HepG2 (cell line): ENCODE data around the gene JPH4. TPM values are rescaled to one million over a fixed set of nuclear protein-coding genes. Genes with fewer than 3 reads are reported as not detected.
A peak's percentile ranks its signal among the peaks of the same experiment; 100 is the strongest.

Experiments
- BHLHE40 ChIP-seq: IDR thresholded peaks from 2 replicates; pipeline ENCODE4 v1.6.1; 2011; ENCODE audit warnings: low read length, improper control_type of control experiment
- DNMT1 ChIP-seq: sonication (generic); formaldehyde crosslinking; IDR thresholded peaks from 2 replicates; pipeline ENCODE4 v1.5.1; 2020; ENCODE audit warnings: mild to moderate bottlenecking, missing genetic modification reagents
- PBX3 ChIP-seq: sonication (generic); formaldehyde crosslinking; IDR thresholded peaks from 2 replicates; pipeline ENCODE4 v1.8.1; 2023; ENCODE audit warnings: missing genetic modification reagents, inconsistent platforms, borderline replicate concordance
- PRDM10 ChIP-seq: sonication (generic); formaldehyde crosslinking; IDR thresholded peaks from 2 replicates; pipeline ENCODE4 v1.4.0; 2020; ENCODE audit warnings: low read depth, missing genetic modification reagents
- RELA ChIP-seq: sonication (generic); formaldehyde crosslinking; IDR thresholded peaks from 2 replicates; pipeline ENCODE4 v1.4.0; 2020; ENCODE audit warnings: missing genetic modification reagents
- TAF1 ChIP-seq: sonication (generic); formaldehyde crosslinking; IDR thresholded peaks from 2 replicates; pipeline ENCODE4 v1.4.0; 2020; ENCODE audit warnings: missing genetic modification reagents
- ZFY ChIP-seq: sonication (generic); formaldehyde crosslinking; IDR thresholded peaks from 2 replicates; pipeline ENCODE4 v1.4.0; 2020; ENCODE audit warnings: missing genetic modification reagents
- ZNF20 ChIP-seq: sonication (generic); formaldehyde crosslinking; IDR thresholded peaks from 2 replicates; pipeline ENCODE4 v1.4.0; 2020; ENCODE audit warnings: mild to moderate bottlenecking, moderate library complexity, missing genetic modification reagents
- ZNF263 ChIP-seq: sonication (generic); formaldehyde crosslinking; IDR thresholded peaks from 2 replicates; pipeline ENCODE4 v1.4.0; 2020; ENCODE audit warnings: missing genetic modification reagents
- ZNF275 ChIP-seq: sonication (generic); formaldehyde crosslinking; IDR thresholded peaks from 2 replicates; pipeline ENCODE4 v1.8.0; 2022; ENCODE audit warnings: missing genetic modification reagents, mild to moderate bottlenecking, inconsistent platforms, borderline replicate concordance
- ZNF280B ChIP-seq: sonication (generic); formaldehyde crosslinking; IDR thresholded peaks from 2 replicates; pipeline ENCODE4 v1.5.0; 2020; ENCODE audit warnings: missing genetic modification reagents, mild to moderate bottlenecking, borderline replicate concordance
- ZNF367 ChIP-seq: sonication (generic); formaldehyde crosslinking; IDR thresholded peaks from 2 replicates; pipeline ENCODE4 v1.4.0; 2020; ENCODE audit warnings: missing genetic modification reagents, borderline replicate concordance
- ZNF567 ChIP-seq: sonication (generic); formaldehyde crosslinking; IDR thresholded peaks from 2 replicates; pipeline ENCODE4 v1.8.1; 2023; ENCODE audit warnings: mild to moderate bottlenecking, missing genetic modification reagents, borderline replicate concordance
- ZNF597 ChIP-seq: sonication (generic); formaldehyde crosslinking; IDR thresholded peaks from 2 replicates; pipeline ENCODE4 v1.5.0; 2020; ENCODE audit warnings: missing genetic modification reagents
- ZNF660 ChIP-seq: sonication (generic); formaldehyde crosslinking; IDR thresholded peaks from 2 replicates; pipeline ENCODE4 v1.5.1; 2020; ENCODE audit warnings: mild to moderate bottlenecking, low read depth, missing genetic modification reagents, borderline replicate concordance
- ZNF800 ChIP-seq: sonication (generic); formaldehyde crosslinking; IDR thresholded peaks from 2 replicates; pipeline ENCODE4 v1.4.0; 2020; ENCODE audit warnings: missing genetic modification reagents
- ZNF83 ChIP-seq: sonication (generic); formaldehyde crosslinking; IDR thresholded peaks from 2 replicates; pipeline ENCODE4 v1.4.0; 2020; ENCODE audit warnings: missing genetic modification reagents, mild to moderate bottlenecking, borderline replicate concordance
- ZSCAN9 ChIP-seq: IDR thresholded peaks from 2 replicates; pipeline ENCODE4 v1.6.1; 2016; ENCODE audit warnings: borderline replicate concordance
- polyA plus RNA-seq, 8 experiments: library from polyadenylated mRNA; depleted of rRNA in 3 of 8; stranded (reverse) in 7 of 8; unstranded in 1 of 8; fragments of >200 nt; fragmentation: Illumina TruSeq in 4 of 8; extraction: Trizol in 4 of 8; gene quantifications; 2 replicates each; pipeline versions ENCODE4 v1.2.1 to v1.2.3, GENCODE V29; 2011 to 2016; ENCODE audit warnings: low read depth in 4 of 8, missing spikeins in 1 of 8, mixed read lengths in 1 of 8; ENCODE audit not compliant: insufficient read depth in 1 of 8
- total RNA-seq, 5 experiments: library from RNA; depleted of rRNA; stranded (reverse); fragments of >200 nt; fragmentation: Illumina TruSeq; extraction: Trizol; gene quantifications; 2 replicates each; pipeline ENCODE4 v1.2.3, GENCODE V29; 2016; ENCODE audit warnings: low read depth in 1 of 5

JPH4 gene
- total and polyA plus RNA-seq, 2 of the 13 experiments (the other 11 are each of a cell fraction or from before 2014, with no cell fraction given): 0.08 to 0.22 TPM

GRCh38 chr14:23569443-23570151 is 9.0 kb downstream of the JPH4 start (continued):
- TF ChIP-seq ZNF567 (CRISPR knock-in tag): 0 out of 2 replicates have a peak, but pooled peaks have one; percentile 33
- TF ChIP-seq ZNF660 (CRISPR knock-in tag): no peak
- no peak for TF ChIP-seq ZNF597
- TF ChIP-seq ZFY: no peak; the same call in 1 of the 2 replicates
- TF ChIP-seq BHLHE40: no peak
- TF ChIP-seq PRDM10 (CRISPR knock-in tag): 0 out of 2 replicates have a peak, but pooled peaks have one; percentile 12
- no peak for TF ChIP-seq ZNF263
- no peak for TF ChIP-seq ZNF367 (CRISPR knock-in tag)
- no peak for TF ChIP-seq DNMT1 (CRISPR knock-in tag)
- TF ChIP-seq ZSCAN9 (CRISPR knock-in tag): no peak
- no peak for TF ChIP-seq PBX3
- no peak for TF ChIP-seq ZNF20 (CRISPR knock-in tag)
- TF ChIP-seq TAF1 (CRISPR knock-in tag): no peak
- no peak for TF ChIP-seq RELA
- 0 out of 2 replicates have a peak, but pooled peaks have one; percentile 69 for TF ChIP-seq ZNF83 (CRISPR knock-in tag)
- TF ChIP-seq ZNF280B (CRISPR knock-in tag): 0 out of 2 replicates have a peak, but pooled peaks have one; percentile 47
- TF ChIP-seq ZNF800 (CRISPR knock-in tag): no peak
- TF ChIP-seq ZNF275 (CRISPR knock-in tag): no peak
